Retina (tissue), 1 donor: ENCODE measurements around the gene HLA-G.
"Not testable (repeated sequence)": the region's sequence is repeated elsewhere in the genome, so short reads cannot be mapped to it uniquely, and the experiment has no call there.

Experiments used
- DNase-seq: peaks from one replicate; pipeline ENCODE4 v3.0.0-alpha.2; 2016

HLA-G gene

DNA sequence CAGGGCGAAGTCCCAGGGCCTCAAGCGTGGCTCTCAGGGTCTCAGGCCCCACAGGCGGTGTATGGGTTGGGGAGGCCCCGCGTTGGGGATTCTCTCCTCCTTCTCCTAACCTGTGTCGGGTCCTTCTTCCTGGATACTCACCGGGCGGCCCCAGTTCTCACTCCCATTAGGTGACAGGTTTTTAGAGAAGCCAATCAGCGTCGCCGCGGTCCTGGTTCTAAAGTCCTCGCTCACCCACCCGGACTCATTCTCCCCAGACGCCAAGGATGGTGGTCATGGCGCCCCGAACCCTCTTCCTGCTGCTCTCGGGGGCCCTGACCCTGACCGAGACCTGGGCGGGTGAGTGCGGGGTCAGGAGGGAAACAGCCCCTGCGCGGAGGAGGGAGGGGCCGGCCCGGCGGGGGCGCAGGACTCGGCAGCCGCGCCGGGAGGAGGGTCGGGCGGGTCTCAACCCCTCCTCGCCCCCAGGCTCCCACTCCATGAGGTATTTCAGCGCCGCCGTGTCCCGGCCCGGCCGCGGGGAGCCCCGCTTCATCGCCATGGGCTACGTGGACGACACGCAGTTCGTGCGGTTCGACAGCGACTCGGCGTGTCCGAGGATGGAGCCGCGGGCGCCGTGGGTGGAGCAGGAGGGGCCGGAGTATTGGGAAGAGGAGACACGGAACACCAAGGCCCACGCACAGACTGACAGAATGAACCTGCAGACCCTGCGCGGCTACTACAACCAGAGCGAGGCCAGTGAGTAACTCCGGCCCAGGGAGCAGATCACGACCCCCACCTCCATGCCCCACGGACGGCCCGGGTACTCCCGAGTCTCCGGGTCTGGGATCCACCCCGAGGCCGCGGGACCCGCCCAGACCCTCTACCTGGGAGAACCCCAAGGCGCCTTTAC lies at the start of gene HLA-G:
Gene HLA-G, plus strand, starts transcription at position 247 of the 892 bp plus-strand sequence. Its CDS starts 20 bp downstream, at position 267.
- peak; percentile 50 for DNase-seq

GRCh38 chr6:29780019-29780698 lies 47.5 kb upstream of the HLA-G start:
- DNase-seq: not testable (repeated sequence)

DNA sequence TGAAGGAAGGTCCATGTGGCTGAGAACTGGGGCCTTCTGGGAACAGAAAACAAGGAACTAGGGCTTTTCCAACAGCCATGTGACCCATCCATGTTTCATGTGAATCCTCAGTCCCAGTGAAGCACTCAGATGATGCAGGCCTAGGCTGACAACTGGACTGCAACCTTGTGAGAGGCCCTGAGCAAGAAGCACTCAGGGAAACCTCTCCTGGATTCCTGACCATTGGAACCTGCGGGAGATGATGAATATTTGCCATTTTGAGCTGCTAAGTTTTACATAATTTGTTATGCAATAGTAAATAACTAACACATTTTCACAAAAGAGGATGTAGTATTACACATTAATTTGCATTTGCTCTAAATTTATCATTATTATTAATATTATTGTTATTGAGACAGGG lies 38.4 kb upstream of the HLA-G start:
- DNase-seq: no peak

- DNase-seq: no peak
Observed at GRCh38 chr6:29790626-29791025, 37.0 kb upstream of the HLA-G start.

GRCh38 chr6:29791162-29791561 lies 36.5 kb upstream of the HLA-G start:
- DNase-seq: no peak

- no peak for DNase-seq
Observed at GRCh38 chr6:29791786-29792122, 35.9 kb upstream of the HLA-G start.

- DNase-seq: peak; percentile 64
Observed at GRCh38 chr6:29792123-29793035, 35.2 kb upstream of the HLA-G start.

GRCh38 chr6:29793036-29793356 lies 34.6 kb upstream of the HLA-G start:
- DNase-seq: no peak

DNA sequence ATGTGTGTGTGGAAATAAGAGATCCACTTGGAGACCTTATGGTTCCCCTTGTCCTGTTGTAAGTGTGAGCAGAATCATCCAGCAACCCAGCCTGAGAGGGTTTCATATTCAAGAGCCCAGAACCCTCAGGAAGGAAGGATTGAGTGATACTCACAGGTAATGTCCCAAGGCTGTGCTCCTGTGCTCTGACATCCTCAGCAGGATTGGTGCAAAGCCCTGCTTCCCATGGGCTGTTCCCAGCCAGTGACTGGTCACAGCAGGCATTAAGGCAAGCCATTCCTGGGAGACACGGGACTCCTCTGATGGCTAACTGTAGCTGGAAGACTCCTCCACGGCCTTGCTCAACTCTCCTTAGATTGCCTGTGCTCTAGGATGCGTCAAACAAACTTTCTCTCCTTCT lies 33.8 kb upstream of the HLA-G start:
- no peak for DNase-seq

- DNase-seq: peak; percentile 19
Observed at GRCh38 chr6:29796026-29796425, 31.6 kb upstream of the HLA-G start.

DNA sequence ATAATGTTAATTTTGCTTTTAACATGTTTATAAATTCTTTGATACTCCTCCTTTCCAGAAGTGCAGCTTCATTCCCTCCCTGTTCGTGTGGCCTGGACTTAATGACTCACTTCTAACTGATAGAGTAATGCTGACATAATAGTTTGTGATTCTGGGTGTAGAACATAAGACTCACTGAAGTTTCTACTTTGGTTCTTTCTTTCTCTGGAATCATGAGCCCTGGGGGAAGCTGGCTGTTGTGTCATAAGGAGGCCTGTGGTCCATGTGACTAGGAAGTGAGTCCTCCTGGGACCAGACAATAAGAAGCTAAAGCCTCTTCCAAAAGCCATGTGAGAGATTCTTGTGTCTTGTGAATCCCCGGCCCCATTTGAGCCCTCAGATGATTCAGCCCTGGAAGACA lies 30.5 kb upstream of the HLA-G start:
- DNase-seq: no peak

GRCh38 chr6:29797966-29798365 lies 29.7 kb upstream of the HLA-G start:
- DNase-seq: no peak

DNA sequence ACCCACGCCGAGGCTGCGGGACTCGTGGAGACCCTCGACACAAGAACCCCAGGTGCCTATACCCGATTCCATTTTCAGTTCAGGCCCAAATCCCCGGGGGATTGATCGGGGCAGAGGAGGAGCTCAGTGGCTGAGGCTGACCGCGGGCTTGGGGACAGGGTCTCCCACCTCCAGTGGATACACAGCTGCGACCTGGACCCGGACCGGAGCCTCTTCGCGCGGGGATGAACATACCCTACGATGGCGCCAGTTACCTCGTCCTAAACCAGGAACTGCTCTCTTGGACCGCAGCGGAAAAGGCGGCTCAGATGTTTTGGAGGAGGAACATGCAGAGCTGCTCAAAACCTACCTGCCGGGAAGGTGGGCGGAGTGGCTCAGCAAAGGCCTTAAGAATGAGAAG lies 27.4 kb upstream of the HLA-G start:
- DNase-seq: no peak

GRCh38 chr6:29806387-29806786 lies 21.2 kb upstream of the HLA-G start:
- no peak for DNase-seq

DNA sequence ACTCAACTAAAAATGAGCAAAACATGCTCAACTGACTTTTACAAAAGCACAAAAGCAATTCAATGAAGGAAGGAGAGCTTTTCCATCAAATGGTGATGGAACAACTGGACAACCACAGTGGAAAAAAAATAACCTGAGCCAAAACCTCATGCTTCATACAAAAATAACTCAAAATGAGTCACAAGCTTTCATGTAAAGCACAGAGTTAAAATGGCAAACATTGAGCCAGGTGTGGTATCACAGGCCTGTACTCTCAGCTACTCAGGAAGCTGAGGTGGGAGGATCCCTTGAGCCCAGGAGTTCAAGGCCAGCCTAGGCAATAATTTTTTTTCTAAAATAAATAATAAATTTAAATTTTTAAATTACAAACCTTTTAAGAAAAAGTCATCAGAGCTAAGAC lies 18.4 kb upstream of the HLA-G start:
- DNase-seq: no peak

- DNase-seq: no peak
Observed at GRCh38 chr6:29810371-29810770, 17.3 kb upstream of the HLA-G start.

GRCh38 chr6:29811377-29811776 lies 16.2 kb upstream of the HLA-G start:
- no peak for DNase-seq

DNA sequence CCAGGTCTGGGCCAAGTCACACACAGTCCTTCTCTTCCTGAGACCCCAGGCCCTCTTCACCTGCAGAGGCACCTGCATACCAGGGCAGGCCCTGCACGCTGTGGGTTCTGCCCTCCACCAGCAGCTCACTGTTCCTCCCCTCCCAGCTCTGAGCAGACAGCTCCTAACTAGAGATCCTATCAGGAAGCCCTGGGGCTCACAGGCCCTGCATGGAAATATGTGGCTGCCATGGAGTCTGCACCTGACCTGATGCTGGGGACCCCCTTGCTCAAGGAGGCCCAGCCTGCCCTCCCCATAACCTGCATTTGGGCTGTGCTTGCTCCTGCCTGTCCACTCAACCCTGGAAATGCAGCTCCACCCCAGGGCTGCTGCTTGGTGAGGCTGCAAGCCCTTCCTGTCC lies 14.6 kb upstream of the HLA-G start:
- DNase-seq: no peak

DNA sequence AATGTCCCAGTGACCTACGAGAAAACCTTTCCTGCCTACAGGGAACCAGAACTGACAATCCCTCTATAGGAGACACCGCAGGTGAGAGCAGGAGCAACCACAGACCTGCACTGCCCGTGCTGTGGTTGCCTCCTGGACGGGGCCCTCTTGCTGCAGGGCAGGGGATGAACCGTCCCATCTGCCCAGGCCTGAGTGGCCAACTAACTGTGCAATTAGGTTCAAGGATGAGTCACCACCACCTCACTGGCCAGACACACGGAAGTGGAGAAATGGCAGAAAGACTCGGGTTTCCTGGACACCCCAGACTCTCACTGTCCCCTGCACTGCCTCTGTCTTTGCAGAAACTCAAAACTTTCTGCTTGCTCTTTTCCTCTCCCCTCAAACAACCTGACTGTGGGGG lies 13.8 kb upstream of the HLA-G start:
- DNase-seq: no peak

DNA sequence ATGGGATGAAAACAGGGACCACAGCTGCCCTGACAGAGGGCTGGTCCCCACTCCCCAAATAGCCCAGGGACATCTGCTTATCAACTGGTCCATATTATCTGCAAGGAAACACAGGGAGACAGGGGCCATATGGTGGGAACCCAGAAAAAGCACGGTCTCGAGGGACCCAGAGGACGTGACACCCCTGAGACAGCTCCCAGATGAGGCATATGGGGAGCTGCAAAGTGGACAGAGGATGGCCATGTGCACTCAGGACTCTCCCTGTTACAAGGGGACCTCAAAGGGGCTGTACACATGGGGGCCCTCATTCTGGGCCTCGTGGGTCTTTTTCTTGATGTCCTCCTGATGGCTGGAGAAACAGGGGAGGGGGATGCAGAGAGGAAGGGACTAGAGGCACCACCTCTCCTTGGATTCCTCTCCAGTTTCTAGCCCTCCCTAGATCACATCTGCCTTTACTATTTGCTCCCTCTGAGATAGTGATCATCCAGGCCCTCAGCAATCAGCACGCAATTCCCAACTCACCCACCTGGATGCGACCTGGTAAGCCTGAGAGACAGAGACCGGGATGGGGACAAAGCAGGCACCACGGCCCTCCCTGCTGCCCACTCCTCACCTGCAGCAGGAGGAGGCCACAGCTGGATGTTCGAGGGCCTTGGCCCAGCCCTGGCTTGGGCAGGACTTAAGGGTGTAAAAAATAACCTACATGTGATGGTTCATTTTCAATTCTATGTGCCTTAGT lies 13.1 kb upstream of the HLA-G start:
- DNase-seq: no peak

GRCh38 chr6:29815118-29815750 lies 12.4 kb upstream of the HLA-G start:
- no peak for DNase-seq

DNA sequence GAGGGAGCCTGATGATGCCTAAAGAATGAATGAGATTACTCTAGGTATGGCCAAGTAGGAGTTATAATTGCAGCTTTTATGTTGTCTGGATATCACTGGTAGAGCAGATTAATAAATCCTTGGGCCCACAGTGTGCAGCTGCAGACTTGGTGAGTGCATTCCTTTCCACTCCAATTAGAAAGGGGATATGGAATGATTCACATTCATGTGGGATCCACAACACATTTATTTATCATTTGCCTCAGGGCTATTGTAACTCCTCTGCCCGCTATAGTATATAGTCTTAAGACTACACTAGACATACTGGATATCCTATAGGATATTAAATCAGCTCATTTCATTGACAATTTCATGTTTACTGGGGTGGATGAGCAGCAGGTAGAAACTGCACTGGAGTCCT lies 11.6 kb upstream of the HLA-G start:
- no peak for DNase-seq
